OCI-LY1 (cell line): Measurements from ENCODE around the gene DAP.

Experiments used
- CTCF ChIP-seq: fragments of 200-600 bp; sonication (generic), shearing (Covaris generic); IDR thresholded peaks from 2 replicates; pipeline ENCODE4 v1.5.1; 2017; ENCODE audit warnings: mild to moderate bottlenecking, antibody characterized with exemption, low read length, moderate library complexity, mixed read lengths
- EZH2 ChIP-seq: fragments of 200-600 bp; sonication (generic), shearing (Covaris generic); IDR thresholded peaks from 2 replicates; pipeline ENCODE4 v1.8.0; 2017; ENCODE audit warnings: borderline replicate concordance, mixed run types, mild to moderate bottlenecking, antibody characterized with exemption, low read length, moderate library complexity, mixed read lengths

GRCh38 chr5:10705747-10706146, 55.3 kb downstream of the DAP start:
- TF ChIP-seq CTCF = no peak
- no peak for TF ChIP-seq EZH2
